Activated CD4-positive, alpha-beta T cell treated with anti-CD3 and anti-CD28 coated beads for 24 hours (primary cell): ENCODE measurements around the gene PUM2.
"Not testable (repeated sequence)": the region's sequence is repeated elsewhere in the genome, so short reads cannot be mapped to it uniquely, and the experiment has no call there.

ENCODE experiments used
- DNase-seq, 2 donors: peaks; one replicate each; pipeline ENCODE4 v3.0.0-alpha.2; 2020; ENCODE audit warnings: low read depth in 2 of 2

PUM2 gene, protein sequence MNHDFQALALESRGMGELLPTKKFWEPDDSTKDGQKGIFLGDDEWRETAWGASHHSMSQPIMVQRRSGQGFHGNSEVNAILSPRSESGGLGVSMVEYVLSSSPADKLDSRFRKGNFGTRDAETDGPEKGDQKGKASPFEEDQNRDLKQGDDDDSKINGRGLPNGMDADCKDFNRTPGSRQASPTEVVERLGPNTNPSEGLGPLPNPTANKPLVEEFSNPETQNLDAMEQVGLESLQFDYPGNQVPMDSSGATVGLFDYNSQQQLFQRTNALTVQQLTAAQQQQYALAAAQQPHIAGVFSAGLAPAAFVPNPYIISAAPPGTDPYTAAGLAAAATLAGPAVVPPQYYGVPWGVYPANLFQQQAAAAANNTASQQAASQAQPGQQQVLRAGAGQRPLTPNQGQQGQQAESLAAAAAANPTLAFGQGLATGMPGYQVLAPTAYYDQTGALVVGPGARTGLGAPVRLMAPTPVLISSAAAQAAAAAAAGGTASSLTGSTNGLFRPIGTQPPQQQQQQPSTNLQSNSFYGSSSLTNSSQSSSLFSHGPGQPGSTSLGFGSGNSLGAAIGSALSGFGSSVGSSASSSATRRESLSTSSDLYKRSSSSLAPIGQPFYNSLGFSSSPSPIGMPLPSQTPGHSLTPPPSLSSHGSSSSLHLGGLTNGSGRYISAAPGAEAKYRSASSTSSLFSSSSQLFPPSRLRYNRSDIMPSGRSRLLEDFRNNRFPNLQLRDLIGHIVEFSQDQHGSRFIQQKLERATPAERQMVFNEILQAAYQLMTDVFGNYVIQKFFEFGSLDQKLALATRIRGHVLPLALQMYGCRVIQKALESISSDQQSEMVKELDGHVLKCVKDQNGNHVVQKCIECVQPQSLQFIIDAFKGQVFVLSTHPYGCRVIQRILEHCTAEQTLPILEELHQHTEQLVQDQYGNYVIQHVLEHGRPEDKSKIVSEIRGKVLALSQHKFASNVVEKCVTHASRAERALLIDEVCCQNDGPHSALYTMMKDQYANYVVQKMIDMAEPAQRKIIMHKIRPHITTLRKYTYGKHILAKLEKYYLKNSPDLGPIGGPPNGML

DNA sequence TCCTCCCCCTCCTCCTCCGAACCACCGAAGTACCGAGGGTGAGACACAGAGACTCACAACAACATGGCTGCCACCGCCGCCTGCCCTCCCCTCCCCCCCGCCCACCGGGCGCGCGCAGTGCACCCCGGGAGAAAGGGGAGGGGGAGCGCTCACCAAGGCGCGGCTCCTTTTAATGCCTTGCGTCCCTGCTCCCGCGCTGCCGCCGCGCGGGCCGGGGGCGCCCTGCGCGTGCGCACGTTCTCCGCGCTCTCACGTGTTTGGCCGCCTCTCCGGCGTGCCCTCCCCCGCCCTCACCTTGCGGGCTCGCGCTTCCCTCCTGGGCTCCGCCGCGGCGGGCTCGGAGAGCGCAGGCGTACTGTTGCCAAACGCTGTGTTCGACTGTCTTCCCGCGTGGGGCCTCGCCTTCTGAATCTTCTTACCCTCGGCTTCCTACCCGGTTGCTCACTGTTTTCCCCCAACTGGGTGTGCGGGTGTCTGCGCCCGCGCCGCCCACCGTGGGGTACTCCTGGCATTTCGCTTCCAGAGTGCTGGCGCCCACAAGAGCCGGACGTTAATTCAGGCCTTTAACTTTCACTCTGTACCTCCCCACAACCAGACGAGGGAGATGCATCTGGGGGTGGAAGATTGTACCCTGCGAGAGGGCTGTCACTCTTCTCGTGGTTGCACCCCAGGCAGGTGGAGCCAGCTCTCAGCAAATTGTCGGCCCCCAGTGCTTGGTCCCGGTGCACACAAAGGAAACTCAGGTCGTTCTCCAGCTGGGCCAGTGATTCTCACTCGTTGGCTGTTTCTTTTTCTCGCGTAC is at the start of gene PUM2:
Gene PUM2 (minus strand): TSS at position 92 of the 802 bp plus-strand sequence. CDS start 23,484 bp downstream, outside the sequence.
- peak; percentile 82 to 89 for DNase-seq

DNA sequence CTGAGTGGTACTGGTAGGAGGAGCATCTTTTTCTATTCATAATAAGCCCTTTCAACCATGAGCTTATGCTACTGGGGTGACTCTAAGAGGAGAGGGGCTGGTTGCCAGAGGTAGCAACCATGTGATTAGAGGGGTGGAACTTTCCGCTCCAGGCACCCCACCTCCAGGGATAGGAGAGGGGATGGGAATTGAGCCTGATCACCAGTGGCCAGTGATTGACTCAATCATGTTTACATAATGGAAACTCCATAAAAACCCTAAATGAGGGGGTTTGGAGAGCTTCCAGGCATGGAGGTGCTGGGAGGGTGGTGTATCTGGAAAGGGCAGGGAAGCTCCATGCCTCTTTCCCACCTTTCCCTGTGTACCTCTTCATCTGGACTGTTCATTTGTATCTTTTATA is 49.7 kb upstream of the PUM2 start:
- no peak for DNase-seq

DNA sequence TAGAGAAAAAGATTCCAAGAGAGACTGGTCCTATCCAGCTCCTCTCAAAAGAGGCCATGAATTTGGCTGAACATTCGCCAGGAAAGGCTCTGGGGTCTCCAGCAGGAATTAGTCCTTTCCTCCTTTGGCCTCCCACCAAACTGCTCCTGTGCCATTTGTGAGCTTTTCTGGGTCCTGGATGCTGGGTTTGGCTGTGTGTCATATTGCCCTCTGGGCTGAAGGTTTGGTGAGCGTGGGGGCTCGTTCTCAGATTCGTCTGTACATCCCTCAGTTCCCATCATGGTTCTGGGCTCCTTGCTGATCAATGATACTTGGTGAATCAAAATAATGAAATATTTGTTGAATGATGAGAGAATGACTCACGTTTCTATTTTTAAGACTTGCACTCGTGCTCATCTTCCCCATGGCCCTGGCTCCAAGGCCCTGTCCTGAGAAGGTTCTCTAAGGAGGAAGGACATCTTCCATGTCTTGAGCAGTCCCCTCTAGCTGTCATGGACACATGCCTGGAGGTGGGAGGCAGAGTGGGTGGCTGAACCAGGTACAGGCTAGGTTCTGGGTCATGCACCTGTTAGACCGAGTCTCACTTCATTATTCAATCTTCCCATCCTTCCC is 48.4 kb upstream of the PUM2 start:
- no peak for DNase-seq

DNA sequence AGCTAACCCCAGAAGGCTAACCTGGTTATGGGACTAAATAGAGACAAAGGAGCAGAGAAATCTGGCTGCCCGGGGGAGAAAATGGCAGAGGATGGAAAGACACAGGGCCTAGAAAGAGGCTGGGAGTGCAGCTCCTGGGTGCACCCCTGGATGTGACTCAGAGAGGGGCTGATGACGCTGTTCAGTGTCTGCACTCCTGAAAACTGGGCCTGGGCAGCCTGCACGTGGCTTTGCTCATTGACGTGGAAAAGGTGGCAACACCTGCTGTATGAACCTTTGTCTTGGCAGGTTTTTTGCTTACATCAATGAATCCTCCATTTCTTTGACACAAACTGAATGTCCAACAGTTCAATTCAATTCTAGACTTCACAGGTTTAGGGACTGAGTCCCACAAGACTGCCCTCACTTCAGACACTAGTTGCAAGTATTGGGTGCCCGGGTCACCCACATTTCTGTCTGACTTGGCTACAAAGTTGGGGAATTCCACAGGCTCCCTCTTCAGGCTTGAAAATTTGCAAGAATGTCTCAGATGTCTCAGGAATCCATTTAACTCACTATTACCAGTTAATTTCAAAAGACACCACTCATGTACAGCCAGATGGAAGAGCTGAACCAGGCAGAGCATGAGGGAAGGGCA is 47.3 kb upstream of the PUM2 start:
- DNase-seq: no peak

DNA sequence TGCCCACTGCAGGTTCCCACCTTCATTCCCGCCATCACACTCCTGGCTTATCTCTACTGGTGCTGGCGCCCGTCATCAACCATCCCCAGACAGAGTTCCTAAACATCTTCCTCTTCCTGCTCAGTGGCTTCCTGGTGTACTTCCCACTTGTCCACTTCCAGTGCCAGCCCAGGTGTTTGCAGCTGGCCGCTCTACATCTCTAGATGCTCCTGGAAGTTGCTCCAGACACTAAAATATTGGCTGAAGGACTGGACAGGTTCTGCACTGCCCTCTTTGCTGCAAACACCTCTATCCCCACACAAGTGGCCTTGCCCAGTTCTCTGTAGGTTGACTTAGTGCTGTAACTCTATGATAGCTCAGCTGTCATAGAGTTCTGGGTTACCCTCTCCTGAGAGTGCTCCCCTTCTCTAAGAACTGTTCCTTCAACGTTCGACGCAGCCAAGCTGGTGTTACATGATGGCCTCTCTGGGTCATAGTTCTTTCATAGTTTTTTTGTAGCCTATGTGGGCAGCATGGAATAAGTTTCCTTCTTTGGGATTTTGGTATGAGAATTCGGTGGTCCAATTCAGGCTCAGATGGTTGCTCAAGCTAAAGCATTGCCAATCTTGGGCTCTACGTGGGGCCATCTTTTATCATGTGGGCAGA is 45.8 kb upstream of the PUM2 start:
- no peak for DNase-seq

DNA sequence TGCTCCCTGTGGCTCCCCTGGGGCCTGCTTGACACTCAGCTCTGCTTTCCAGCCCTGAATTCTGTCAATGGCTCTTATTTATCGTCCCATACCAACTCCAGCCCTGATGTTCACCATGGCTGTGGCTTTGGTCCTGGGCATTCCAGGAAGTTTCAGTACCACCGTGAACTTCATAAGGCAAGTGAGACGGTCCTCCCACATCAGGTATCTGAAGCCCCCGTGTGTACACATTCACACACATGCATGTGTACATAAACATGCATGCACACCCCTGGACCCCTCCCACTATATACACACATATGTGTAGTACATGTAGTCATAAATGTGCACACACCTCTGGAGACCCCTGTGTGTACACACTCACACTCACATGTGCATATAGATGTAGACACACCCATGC is 43.3 kb upstream of the PUM2 start:
- no peak for DNase-seq

DNA sequence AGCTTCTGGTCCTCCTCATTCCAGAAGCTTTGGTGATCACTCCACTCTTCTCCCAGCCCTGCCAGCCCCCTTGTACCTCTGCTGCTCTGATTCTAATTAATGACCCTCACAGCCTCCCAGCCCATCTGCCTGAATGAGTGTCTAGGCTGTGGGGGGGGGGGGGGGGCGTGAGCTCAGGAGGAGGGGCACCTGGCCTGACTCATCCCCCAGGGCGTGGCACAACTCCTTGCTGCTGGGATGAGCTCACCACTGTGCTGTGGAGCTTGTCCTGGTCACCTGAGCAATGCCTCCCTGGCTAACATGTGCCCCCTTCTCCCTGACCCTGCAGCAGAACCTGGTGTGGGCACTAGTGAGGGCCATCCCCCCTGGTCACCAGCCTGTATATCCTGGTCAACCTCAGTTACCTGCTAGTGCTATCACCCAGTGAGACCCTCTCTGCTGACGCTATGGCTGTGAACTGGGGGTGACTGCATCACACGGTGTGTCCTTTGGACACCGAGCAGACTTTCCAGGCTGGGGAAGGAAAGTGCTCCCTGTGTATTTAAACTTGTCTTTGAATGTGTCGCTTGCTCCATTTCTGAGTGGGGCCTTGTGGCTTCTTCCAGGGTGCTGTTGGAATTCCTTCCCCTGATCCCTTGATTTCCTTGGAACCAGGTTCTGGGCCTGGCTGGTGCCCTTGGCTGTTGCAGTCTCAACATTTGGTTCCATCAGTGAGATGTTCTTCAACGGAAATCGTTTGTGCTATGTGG is 41.5 kb upstream of the PUM2 start:
- no peak for DNase-seq

DNA sequence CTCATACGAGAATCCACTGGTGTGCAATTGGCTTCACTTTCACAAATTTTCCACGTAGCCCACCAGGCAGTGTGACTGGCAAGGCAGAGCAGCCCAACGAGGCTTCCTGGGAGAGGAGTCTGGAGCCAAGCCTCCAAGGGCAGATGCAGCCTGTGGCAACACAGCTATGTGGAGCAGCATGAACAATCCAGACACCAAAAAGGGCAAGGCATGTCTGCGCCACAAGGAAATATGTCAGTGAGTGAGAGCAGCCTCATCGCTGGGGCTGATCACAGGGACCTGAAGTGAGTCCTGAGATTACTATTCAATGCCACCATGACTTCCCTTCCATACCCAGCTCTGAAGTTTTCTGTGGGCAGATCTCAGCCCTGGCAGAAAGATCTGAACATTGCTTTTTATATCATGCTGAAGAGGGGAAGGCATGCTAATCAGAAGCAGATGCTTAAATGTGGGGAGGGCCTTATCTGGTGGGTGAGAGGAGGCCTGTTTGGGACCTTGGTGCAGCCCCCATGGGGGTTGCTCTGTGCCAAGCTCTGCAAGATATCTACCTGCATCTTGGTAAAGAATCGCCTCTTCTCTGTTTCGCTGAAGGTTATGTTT is 40.0 kb upstream of the PUM2 start:
- no peak for DNase-seq

DNA sequence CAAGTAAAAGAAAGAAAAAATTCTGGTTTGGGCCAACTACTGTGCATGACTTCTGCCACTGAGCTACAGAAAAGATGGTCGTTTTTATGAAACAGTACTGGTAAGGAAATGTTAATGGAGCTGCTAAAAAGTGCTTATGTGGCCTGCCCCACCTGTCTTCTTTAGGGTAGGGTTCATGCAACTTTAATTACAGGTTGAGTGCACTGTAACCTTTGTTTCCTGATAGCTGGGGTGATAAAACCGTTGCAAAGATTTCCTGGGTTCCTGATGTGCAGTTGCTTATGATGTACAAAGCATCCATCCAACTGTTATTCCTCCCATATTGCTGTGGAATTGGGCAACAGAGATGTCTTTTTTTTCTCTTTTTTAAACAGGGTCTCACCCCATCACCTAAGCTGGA is 34.3 kb upstream of the PUM2 start:
- DNase-seq: no peak

DNA sequence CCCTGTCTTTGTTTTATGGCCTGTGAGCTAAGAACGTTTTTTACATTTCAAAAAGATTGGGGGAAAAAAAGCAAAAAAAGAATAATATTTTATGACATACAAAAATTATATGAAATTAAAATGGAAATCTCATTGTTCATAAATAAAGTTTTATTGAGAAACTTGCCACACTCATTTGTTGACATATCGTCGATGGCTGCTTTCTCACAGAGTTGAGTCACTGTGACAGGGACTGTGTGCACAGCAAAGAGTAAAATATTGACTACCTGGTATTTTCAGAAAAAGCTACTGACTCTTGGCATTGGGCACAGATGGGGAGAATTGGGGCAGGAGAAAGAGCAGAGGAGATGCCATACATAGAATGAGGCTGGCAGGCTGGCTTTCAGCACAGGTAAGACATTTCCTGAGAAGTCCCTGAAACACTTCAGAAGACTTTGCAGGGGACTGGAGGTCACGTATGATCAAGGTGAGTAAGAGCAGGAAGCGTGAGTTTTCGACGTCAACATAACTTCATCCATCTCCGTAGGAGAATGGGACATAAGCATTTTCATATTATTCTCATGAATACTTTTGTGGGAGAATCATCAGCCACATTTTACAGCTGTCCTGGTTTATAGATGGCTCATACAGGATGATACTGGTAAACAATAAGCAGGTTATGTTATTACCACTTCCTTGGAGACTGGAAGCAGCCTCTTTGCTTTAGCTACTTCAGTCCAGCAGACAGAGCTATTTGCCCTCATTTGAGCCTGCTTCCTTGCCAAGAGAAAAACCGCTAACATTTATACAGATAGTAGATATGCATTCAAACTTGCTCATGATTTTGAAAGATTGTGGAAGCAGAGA is 32.5 kb upstream of the PUM2 start:
- no peak for DNase-seq

DNA sequence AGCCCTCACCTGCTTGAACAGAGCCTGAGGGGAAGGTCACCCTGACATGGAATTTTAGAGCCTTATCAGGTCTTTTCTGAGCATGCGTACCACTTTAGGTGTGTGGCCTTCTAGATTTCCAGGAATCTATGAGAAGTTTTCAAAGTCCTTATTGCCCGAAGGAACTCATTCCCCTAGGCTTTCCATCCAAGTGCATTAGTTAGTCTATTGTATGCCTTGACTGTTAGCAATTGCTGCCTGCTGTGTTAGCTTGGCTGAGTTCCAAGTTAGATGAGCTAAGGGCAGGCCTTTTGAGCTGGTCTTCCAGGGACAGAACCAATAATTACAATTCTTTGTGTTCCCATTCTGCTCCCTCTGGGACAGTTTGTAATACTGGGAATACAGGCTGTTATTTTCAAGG is 30.8 kb upstream of the PUM2 start:
- no peak for DNase-seq

DNA sequence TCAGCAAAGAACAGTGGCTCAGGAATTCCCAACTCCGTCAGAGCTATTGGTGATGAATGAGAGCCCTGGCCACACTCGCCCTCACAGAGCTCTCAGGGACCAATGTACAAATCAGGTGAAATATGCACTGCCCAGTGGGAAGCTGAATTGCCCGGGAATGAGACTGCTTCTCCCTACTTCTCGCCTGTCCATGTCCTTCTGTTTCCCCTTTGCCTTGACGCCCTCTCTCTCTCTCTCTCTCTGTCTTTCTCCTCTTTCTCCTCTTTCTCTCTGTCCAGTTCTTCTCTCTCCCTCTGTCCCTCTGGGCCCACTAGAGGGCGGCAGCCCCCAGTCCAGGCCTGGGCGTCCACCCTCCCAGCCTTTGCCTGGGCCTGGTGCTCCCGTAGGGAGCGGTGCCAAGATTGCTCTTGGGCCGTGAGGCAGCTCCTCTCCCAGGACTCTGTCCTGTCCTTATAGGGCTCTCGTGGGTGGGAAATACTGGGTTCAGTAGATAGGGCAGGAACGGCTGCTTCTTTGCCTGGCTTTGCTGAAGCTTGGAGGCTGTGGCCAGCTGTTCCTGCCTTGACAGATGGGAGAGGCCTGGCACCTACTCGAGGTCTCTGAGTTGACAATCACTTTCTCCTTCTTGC is 28.4 kb upstream of the PUM2 start:
- DNase-seq: no peak

DNA sequence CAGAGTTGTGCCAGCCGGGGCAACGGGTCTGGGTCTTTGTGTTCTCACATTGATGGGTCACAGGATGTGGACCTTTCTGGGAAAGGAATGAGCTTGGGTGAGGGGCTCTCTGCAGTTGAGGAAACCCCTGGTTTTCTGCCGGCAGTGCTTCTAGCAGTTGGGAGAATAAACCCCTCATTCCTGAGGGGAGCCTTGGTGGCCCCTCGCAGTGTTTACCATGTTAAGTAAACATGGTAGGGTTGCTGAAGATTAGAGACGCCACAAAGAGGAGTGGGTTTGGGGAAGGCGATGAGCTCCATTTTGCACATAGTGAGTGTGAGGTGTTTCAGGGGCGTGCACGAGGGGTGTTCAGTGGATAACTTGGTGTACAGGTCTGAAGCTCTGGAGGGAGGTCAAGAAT is 27.7 kb upstream of the PUM2 start:
- no peak for DNase-seq

DNA sequence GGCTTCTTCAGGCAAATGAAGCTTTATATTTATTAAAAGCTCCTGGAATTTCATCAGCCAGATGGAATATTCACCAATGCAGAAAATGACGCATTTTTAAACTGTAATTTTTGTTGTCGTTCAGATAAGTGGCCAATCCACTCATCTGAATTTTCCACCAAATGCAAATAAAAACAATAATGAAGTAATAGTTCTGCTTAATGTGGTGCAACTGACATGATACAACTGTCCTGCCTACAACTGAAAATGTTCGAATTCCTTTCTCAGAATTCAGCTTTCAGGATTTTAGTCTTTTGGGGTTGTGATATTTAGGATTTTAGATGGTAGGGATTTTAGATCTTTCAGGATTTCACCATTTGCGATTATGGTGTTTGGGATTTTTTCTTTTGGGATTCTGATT is 27.1 kb upstream of the PUM2 start:
- DNase-seq: no peak

DNA sequence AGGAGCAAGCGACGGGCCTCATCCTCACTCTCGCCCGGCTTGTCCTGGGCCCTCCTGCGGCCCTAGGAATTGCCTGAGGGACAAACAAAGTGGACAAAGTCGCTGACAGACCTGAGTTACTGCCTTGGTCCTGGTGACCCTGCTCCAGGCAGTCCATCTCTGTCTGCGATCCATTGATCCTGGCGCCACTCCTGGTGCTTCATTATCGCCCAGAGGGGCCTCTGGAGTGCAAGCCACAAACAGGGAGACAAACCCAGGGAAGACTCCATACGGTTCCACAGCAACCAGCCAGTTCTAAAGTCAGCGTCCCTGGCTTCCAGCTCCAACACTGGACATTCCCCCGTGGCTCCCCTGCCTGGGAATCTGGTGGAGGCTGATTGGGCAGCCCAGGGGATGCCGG is 24.3 kb upstream of the PUM2 start:
- DNase-seq: not testable (repeated sequence)

DNA sequence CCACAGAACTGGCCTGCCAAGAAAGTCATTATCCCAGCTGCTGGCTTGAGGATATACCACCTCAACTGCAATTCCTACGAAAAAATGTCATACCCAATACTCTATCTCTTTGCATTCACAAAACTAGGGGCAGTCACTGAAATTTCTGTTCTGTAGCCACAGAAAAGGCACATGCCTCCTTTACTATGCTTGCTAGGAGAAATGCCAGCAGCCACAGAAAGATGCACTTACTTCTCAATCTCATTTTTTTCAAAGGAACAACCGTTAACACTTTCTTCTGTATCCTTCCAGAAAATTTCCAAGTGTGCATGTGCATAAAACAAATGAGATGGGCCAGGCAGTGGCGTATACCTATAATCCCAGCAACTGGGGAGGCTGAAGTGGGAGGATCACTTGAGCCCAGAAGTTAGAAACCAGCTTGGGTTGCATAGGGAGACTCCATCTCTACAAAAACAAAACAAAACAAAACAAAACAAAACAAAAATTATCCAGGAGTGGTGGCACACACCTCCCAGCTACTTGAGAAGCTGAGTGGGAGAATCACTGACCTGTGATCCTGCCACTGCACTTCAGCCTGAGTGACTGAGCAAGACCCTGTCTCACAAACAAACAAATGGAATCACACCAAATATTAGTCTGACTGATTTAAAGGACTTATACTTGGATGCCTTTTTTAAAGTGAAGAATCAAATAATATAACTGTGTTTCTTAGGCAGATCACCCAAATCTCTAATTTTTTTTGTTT is 22.4 kb upstream of the PUM2 start:
- no peak for DNase-seq
